A549 (cell line): Measurements from ENCODE around the gene ANXA2. TPM values are rescaled to one million over a fixed set of nuclear protein-coding genes. Genes with fewer than 3 reads are reported as not detected.

ENCODE experiments used
- ATOH8 ChIP-seq: fragments of 250-450 bp; sonication (Bioruptor Pico); IDR thresholded peaks from 2 replicates; pipeline ENCODE4 v1.5.0; 2020; ENCODE audit warnings: low read depth, mild to moderate bottlenecking, moderate library complexity
- BCL3 ChIP-seq: fragments of >200 bp; sonication (Bioruptor Twin); formaldehyde crosslinking; IDR thresholded peaks from 3 replicates; pipeline ENCODE4 v1.6.1; 2016
- CBX2 ChIP-seq: fragments of 200-600 bp; sonication (generic); IDR thresholded peaks from 2 replicates; pipeline ENCODE4 v1.6.1; 2016; ENCODE audit warnings: low read depth, mild to moderate bottlenecking, borderline replicate concordance
- CBX8 ChIP-seq: fragments of 200-600 bp; sonication (generic); IDR thresholded peaks from 2 replicates; pipeline ENCODE4 v1.6.1; 2016
- CEBPB ChIP-seq, 2 experiments: fragments of >200 bp in 1 of 2; sonication (Bioruptor Twin) in 1 of 2; formaldehyde crosslinking in 1 of 2; IDR thresholded peaks; 2 replicates each; pipeline ENCODE4 v1.6.1; 2012 to 2016
- EHF ChIP-seq: fragments of 250-450 bp; sonication (Bioruptor Pico); IDR thresholded peaks from 2 replicates; pipeline ENCODE4 v1.5.0; 2020; ENCODE audit warnings: mild to moderate bottlenecking
- EHMT2 ChIP-seq: fragments of 200-600 bp; sonication (generic); IDR thresholded peaks from 2 replicates; pipeline ENCODE4 v1.6.1; 2016; ENCODE audit warnings: antibody characterized with exemption, low read depth, mild to moderate bottlenecking, moderate library complexity
- ELK1 ChIP-seq: fragments of 150-350 bp; IDR thresholded peaks from 2 replicates; pipeline ENCODE4 v1.6.1; 2014; ENCODE audit warnings: low read depth, mild to moderate bottlenecking, low read length
- EP300 ChIP-seq, 2 experiments: fragments of >200 bp; sonication (Bioruptor Twin); formaldehyde crosslinking; IDR thresholded peaks; 2 replicates in 1 of 2; 3 replicates in 1 of 2; pipeline ENCODE4 v1.6.1; 2016 to 2017
- ESRRA ChIP-seq: fragments of 150-350 bp; IDR thresholded peaks from 2 replicates; pipeline ENCODE4 v1.6.1; 2014; ENCODE audit warnings: mild to moderate bottlenecking, low read length, borderline replicate concordance
- FOSB ChIP-seq: fragments of 250-450 bp; sonication (Bioruptor Pico); IDR thresholded peaks from 2 replicates; pipeline ENCODE4 v1.5.0; 2020; ENCODE audit warnings: mild to moderate bottlenecking, moderate library complexity
- FOSL2 ChIP-seq, 2 experiments: fragments of 450-650 bp in 1 of 2; fragments of >200 bp in 1 of 2; sonication (Bioruptor Twin) in 1 of 2; formaldehyde crosslinking; IDR thresholded peaks; 2 replicates each; pipeline versions ENCODE4 v1.5.0 to v1.6.1; 2016 to 2020; ENCODE audit warnings: mild to moderate bottlenecking in 1 of 2, moderate library complexity in 1 of 2
- HDAC2 ChIP-seq: fragments of 200-600 bp; sonication (generic); IDR thresholded peaks from 2 replicates; pipeline ENCODE4 v1.6.1; 2016
- JUNB ChIP-seq: fragments of >200 bp; sonication (Bioruptor Twin); formaldehyde crosslinking; IDR thresholded peaks from 2 replicates; pipeline ENCODE4 v1.6.1; 2016
- KDM1A ChIP-seq: fragments of 200-600 bp; sonication (generic); IDR thresholded peaks from 2 replicates; pipeline ENCODE4 v1.6.1; 2016; ENCODE audit warnings: low read depth, mild to moderate bottlenecking
- MAZ ChIP-seq: fragments of 150-350 bp; IDR thresholded peaks from 2 replicates; pipeline ENCODE4 v1.6.1; 2014; ENCODE audit warnings: antibody characterized with exemption, low read depth, low read length, borderline replicate concordance
- MYC ChIP-seq: IDR thresholded peaks from 2 replicates; pipeline ENCODE4 v1.6.1; 2012; ENCODE audit warnings: mild to moderate bottlenecking, inconsistent platforms, low read length, improper control_type of control experiment, borderline replicate concordance
- NFE2L2 ChIP-seq: fragments of 150-350 bp; conservative IDR thresholded peaks from 2 replicates; pipeline ENCODE4 v1.6.1; 2014; ENCODE audit warnings: low read length
- NPAS2 ChIP-seq: fragments of 250-450 bp; sonication (Bioruptor Pico); IDR thresholded peaks from 2 replicates; pipeline ENCODE4 v1.8.0; 2022; ENCODE audit warnings: mild to moderate bottlenecking, moderate library complexity, borderline replicate concordance
- NR3C1 ChIP-seq: fragments of >200 bp; sonication (Bioruptor Twin); formaldehyde crosslinking; IDR thresholded peaks from 3 replicates; pipeline ENCODE4 v1.6.1; 2017
- PHF8 ChIP-seq: fragments of 200-600 bp; sonication (generic); IDR thresholded peaks from 2 replicates; pipeline ENCODE4 v1.6.1; 2016; ENCODE audit warnings: low read depth, mild to moderate bottlenecking, antibody characterized with exemption, moderate library complexity, borderline replicate concordance
- POLR2AphosphoS2 ChIP-seq: conservative IDR thresholded peaks from 2 replicates; pipeline ENCODE4 v1.6.1; 2012; ENCODE audit warnings: low read length, improper control_type of control experiment, inconsistent platforms
- RAD21 ChIP-seq, 2 experiments: fragments of >200 bp in 1 of 2; sonication (Bioruptor Twin) in 1 of 2; formaldehyde crosslinking in 1 of 2; IDR thresholded peaks in 1 of 2; conservative IDR thresholded peaks in 1 of 2; 2 replicates in 1 of 2; 3 replicates in 1 of 2; pipeline ENCODE4 v1.6.1; 2012 to 2018; ENCODE audit warnings: inconsistent platforms in 1 of 2
- RARB ChIP-seq: fragments of 250-450 bp; sonication (Bioruptor Pico); IDR thresholded peaks from 2 replicates; pipeline ENCODE4 v1.8.0; 2021; ENCODE audit warnings: mild to moderate bottlenecking, moderate library complexity
- RCOR1 ChIP-seq: fragments of 150-350 bp; IDR thresholded peaks from 2 replicates; pipeline ENCODE4 v1.6.1; 2014; ENCODE audit warnings: antibody characterized with exemption, low read length, low read depth
- REST ChIP-seq: fragments of 200-600 bp; sonication (generic); IDR thresholded peaks from 2 replicates; pipeline ENCODE4 v1.6.1; 2016; ENCODE audit warnings: antibody characterized with exemption, mild to moderate bottlenecking, moderate library complexity
- SMC3 ChIP-seq: fragments of >200 bp; sonication (Bioruptor Twin); formaldehyde crosslinking; IDR thresholded peaks from 3 replicates; pipeline ENCODE4 v1.6.1; 2018; ENCODE audit warnings: inconsistent platforms
- TP53 ChIP-seq: fragments of 250-450 bp; sonication (Bioruptor Pico); IDR thresholded peaks from 2 replicates; pipeline ENCODE4 v1.5.0; 2021; ENCODE audit warnings: mild to moderate bottlenecking, moderate library complexity
- ZC3H11A ChIP-seq: fragments of 450-650 bp; IDR thresholded peaks from 2 replicates; pipeline ENCODE4 v1.6.1; 2014; ENCODE audit warnings: antibody characterized with exemption, mild to moderate bottlenecking
- ZFP36 ChIP-seq: fragments of 450-650 bp; IDR thresholded peaks from 2 replicates; pipeline ENCODE4 v1.6.1; 2014; ENCODE audit warnings: borderline replicate concordance; ENCODE audit not compliant: partially characterized antibody
- ZSCAN20 ChIP-seq: fragments of 250-450 bp; sonication (Bioruptor Pico); IDR thresholded peaks from 2 replicates; pipeline ENCODE4 v1.8.0; 2022; ENCODE audit warnings: mild to moderate bottlenecking, moderate library complexity
- polyA plus RNA-seq, 4 experiments: library from polyadenylated mRNA; depleted of rRNA in 3 of 4; stranded (reverse); fragments of >200 nt; fragmentation: RNase III in 1 of 4; extraction: RNeasy Plus Mini Kit Qiagen cat#74134 plus additional on column Dnase treatment in 1 of 4; gene quantifications; 2 replicates in 3 of 4; 3 replicates in 1 of 4; pipeline ENCODE4 v1.2.3, GENCODE V29; 2011 to 2017
- TF ChIP-seq, protein P1 (sequence below): IDR thresholded peaks from 2 replicates; pipeline ENCODE4 v1.6.1; 2012
- TF ChIP-seq, protein P2 (sequence below): fragments of >200 bp; sonication (Bioruptor Twin); formaldehyde crosslinking; IDR thresholded peaks from 2 replicates; pipeline ENCODE4 v1.6.1; 2016
- TF ChIP-seq, protein P3 (sequence below): fragments of 250-450 bp; sonication (Bioruptor Pico); IDR thresholded peaks from 2 replicates; pipeline ENCODE4 v1.5.0; 2021; ENCODE audit warnings: mild to moderate bottlenecking, moderate library complexity, borderline replicate concordance

Gene ANXA2
- polyA plus RNA-seq, 2 of the 4 experiments (the other 2 are of a cell fraction): 4,707 to 5,746 TPM

GRCh38 chr15:60407415-60407805 is 9.6 kb upstream of the ANXA2 start (continued):
- TF ChIP-seq EP300 (IDR thresholded peaks at IDR 0.05) (peak in 1 of 2 experiments; percentile 78; a peak in 2 of 5 replicates), TP53 (CRISPR knock-in tag) (no peak), EHF (CRISPR knock-in tag) (no peak), EHMT2 (no peak), RARB (CRISPR knock-in tag) (no peak), NFE2L2 (no peak), ZFP36 (no peak), FOSL2 (IDR thresholded peaks at IDR 0.05) (peak; percentile 88), FOSL2 (CRISPR knock-in tag; IDR thresholded peaks at IDR 0.05) (peak; percentile 97), NPAS2 (CRISPR knock-in tag) (no peak), FOSB (CRISPR knock-in tag) (no peak), ATOH8 (CRISPR knock-in tag) (no peak), ZSCAN20 (CRISPR knock-in tag) (no peak), RAD21 (conservative IDR thresholded peaks at IDR 0.05 in 1 of 2, IDR thresholded peaks at IDR 0.05 in 1 of 2) (peak in 1 of 2 experiments; percentile 9; a peak in 1 of 5 replicates), CBX8 (no peak), ELK1 (no peak), BCL3 (0 out of 3 replicates have a peak, but pooled peaks have one; percentile 41), NR3C1 (no peak), MYC (no peak), CBX2 (no peak), REST (no peak), RCOR1 (no peak), HDAC2 (no peak), JUNB (peak; percentile 88), MAZ (no peak), KDM1A (no peak), ESRRA (no peak), CEBPB (IDR thresholded peaks at IDR 0.05) (peak in 1 of 2 experiments; percentile 72; a peak in 2 of 4 replicates), PHF8 (no peak), SMC3 (no peak), ZC3H11A (no peak), POLR2AphosphoS2 (no peak)
- TF ChIP-seq, protein P1, sequence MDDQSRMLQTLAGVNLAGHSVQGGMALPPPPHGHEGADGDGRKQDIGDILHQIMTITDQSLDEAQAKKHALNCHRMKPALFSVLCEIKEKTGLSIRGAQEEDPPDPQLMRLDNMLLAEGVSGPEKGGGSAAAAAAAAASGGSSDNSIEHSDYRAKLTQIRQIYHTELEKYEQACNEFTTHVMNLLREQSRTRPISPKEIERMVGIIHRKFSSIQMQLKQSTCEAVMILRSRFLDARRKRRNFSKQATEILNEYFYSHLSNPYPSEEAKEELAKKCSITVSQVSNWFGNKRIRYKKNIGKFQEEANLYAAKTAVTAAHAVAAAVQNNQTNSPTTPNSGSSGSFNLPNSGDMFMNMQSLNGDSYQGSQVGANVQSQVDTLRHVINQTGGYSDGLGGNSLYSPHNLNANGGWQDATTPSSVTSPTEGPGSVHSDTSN: peak; percentile 71; the same call in 1 of the 2 replicates
- TF ChIP-seq, protein P2, sequence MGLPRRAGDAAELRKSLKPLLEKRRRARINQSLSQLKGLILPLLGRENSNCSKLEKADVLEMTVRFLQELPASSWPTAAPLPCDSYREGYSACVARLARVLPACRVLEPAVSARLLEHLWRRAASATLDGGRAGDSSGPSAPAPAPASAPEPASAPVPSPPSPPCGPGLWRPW: no peak
- TF ChIP-seq, protein P3, sequence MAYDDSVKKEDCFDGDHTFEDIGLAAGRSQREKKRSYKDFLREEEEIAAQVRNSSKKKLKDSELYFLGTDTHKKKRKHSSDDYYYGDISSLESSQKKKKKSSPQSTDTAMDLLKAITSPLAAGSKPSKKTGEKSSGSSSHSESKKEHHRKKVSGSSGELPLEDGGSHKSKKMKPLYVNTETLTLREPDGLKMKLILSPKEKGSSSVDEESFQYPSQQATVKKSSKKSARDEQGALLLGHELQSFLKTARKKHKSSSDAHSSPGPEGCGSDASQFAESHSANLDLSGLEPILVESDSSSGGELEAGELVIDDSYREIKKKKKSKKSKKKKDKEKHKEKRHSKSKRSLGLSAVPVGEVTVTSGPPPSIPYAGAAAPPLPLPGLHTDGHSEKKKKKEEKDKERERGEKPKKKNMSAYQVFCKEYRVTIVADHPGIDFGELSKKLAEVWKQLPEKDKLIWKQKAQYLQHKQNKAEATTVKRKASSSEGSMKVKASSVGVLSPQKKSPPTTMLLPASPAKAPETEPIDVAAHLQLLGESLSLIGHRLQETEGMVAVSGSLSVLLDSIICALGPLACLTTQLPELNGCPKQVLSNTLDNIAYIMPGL (CRISPR knock-in tag): no peak
